ENCODE data around the gene FLAD1.

FLAD1 gene

GRCh38 chr1:154992721-154993571 lies 9.8 kb downstream of the FLAD1 start:
- DNase-seq: peak; percentile 64

GRCh38 chr1:154993572-154994268 lies 10.6 kb downstream of the FLAD1 start, which contains the start of gene LENEP:
LENEP (plus strand) TSS chr1:154993586; CDS start chr1:154993608, 22 bp downstream.
- no peak for DNase-seq

- DNase-seq: no peak
Measured at GRCh38 chr1:154994269-154994587, 11.1 kb downstream of the FLAD1 start.

DNA sequence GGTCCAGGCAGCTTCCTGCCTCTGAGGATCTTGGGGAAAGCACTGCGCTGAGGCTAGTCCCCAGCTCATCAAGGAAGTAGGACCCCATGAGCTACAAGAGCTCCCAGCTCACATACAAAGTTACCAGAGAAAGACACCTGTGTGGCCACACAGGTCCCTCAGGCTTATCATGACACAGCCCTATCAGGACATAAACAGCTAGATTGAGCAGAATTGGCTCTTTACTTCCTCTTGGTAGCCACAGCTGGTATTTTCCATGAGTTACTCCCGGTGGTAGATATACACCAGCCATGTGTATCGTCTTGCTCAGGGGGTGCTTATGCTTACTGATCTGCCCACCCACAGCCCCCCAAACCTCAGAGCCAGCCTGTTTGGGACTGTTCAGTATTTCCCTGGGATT lies 11.4 kb downstream of the FLAD1 start:
- DNase-seq: peak; percentile 52

DNA sequence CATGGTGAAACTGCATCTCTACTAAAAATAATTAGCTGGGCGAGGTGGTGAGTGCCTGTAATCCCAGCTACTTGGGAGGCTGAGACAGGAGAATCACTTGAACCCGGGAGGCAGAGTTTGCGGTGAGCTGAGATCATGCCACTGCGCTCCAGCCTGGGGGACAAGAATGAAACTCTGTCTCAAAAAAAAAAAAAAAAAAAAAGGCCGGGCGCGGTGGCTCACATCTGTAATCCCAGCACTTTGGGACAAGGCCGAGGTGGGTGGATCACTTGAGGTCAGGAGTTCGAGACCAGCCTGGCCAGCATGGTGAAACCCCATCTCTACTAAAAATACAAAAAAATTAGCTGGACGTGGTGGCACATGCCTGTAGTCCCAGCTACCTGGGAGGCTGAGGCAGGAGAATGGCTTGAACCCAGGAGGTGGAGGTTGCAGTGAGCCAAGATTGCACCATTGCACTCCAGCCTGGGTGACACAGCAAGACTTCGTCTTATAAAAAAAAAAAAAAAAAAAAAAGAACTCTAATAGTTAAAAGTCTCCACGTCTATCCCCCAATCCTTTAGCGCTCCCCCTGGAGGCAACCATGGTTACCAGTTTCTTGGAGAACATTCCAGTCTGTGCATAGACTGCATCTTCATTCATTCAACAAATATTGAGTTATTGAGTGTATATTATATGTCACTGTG lies 12.3 kb downstream of the FLAD1 start:
- peak; percentile 83 for DNase-seq

GRCh38 chr1:154996966-154997701 lies 14.0 kb downstream of the FLAD1 start:
- peak; percentile 61 for DNase-seq

DNA sequence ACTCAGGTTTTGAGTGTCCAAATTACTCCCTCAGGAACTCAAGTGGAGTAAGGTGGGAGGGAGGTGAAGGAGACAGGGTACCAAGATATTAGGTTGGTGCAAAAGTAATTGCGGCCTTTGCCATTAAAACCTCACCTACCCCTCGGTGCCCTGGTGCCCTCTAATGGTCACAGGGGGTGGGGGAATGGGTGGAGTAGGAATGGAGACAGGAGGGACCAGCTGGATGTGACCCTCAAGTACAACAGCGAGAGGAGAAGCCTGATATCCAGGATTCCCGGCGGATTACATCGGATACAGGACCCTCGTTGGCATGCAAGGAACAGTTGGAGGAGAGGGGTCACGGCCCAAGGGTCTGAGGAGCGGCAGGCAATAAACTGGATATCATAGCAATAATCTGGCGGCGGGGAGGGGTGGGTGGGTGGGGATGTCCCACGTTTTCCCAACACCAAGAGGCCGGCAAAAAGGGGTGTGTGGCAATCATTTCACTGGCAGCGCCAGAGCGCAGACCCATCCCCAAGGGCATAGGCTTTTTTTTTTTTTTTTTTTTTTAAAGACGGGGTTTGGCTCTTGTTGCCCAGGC lies 15.1 kb downstream of the FLAD1 start:
- peak; percentile 65 for DNase-seq

- DNase-seq: peak; percentile 92
Measured at GRCh38 chr1:154998818-154999570, 15.8 kb downstream of the FLAD1 start.

DNA sequence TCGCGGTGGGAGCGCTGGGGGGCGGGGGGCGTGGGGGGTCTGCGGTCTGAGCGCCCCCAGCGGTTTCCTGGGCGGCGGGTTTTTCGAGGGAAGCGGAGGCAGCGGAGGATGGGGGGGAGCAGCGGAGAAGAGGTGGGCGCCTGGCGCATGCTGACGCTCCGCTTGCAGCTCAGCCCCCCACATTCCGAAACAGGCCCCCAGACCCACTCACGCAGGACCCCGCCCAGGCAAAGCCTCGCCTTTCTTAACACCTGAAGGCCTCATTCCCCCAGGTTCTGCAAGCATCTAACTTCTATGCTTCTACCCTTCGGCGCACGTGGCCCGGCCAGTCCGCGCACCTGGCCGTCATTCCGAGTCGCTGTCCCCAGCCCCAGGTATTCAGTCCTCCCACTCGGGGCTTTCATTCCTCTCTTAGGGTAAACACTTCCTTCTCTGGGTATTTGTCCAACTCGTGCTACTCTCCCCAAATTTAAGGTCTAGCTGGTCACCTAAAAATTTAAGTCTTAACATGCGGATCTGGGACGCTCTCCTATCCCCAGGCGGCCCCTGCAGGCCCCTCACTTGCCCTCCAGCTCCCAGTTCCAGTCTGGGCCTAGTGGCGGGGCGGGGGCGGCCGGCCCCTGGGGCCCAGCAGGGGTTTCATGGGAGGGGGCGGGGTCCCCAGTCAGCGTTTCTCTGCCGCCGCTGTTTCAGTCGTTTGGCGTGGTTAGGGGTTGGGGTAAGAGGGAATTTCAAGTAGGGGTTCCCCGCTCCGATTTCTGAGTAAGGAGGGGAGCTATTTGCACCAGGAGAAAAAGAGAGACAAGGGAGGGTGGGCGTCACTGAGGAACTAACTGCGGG lies 16.6 kb downstream of the FLAD1 start:
- peak; percentile 61 for DNase-seq

- no peak for DNase-seq
Measured at GRCh38 chr1:155000411-155000725, 17.2 kb downstream of the FLAD1 start.

DNA sequence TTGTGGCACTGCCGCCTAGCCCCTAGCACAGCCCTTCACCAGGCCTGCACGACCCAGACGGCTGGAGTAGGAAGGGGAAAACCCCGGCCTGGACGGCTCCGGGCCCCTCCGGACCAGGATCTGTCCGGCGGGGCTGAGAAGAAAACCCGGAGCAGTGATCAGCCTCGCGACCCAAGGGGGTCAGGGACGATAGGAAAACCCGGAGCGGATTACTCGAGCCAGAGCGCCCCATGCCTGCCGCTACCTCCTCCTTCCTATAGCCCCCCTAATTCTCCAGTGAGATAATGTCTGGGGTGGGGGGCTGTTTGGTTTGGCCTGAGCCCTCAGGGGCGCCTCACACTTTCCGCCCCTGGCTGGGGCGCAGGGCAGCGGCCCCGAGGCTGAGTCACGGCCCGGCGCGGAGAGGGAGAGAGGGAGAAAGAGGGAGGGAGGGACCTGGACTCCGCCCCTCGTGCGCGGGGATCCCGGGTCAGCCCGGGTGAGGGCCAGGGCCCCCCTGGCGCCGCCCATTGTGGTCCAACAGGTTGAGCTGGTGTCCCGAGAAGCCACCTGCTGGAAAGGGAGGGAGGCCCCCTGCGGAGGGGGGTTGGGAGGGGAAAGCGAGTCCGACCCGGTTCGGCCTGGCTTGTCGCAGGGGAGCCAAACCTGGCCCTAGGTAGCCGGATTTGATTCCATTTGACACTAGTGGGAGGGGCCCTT lies 17.7 kb downstream of the FLAD1 start:
- peak; percentile 94 for DNase-seq

DNA sequence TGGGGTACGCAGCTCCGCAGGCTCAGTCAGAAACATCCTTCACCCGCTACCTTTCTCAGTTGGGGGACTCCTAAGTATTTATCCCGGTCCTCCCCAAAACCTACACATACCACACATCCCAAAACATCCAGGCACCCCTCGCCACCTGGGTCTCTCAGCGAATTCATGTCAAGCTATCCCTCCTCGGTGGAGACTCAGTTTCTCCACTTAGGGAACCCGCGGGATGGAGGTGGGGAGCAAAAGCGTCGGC lies 18.2 kb downstream of the FLAD1 start:
- DNase-seq: no peak

- DNase-seq: peak; percentile 100
Measured at GRCh38 chr1:155001675-155002463, 18.7 kb downstream of the FLAD1 start.

DNA sequence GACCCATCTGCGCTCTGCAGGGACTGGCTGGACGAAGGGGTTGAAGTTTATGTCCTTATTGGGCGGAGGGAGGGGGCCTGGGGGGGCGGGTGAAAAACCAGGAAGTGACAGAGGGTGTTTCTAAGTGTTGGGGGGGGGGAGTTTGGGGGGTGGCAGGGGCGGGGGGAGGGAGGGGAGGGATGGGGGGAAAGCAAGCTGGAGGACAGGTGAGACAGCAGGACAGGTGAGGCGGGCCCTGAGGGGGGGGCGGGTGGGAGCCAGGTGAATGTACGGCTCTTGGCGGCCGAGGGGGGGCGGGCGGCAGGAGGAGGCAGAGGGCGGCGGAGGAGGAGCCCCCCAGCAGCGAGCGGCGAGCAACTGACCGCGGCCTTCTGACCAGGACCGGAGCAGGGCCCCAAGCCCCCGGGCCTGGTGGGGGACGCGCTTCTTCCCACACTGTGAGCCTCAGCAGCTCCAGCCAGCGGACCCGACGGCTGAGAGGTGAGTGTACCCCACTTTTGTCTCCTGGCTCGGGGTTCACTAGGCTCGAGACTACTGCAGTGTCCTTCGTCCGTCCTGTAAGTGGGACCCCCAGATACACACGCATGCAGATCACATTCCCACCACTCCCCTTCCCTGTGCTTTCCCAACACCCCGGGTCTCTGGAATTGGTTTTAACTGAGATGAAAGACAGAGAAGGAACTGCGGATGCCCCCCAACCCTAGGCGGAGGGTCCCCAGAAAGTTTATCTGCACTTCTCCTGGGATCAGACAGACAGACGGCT lies 19.5 kb downstream of the FLAD1 start, which contains the start of gene ZBTB7B:
ZBTB7B (plus strand) TSS at position 339 of the 763 bp plus-strand sequence. CDS start 11,859 bp downstream, outside the sequence.
- peak; percentile 48 for DNase-seq

DNA sequence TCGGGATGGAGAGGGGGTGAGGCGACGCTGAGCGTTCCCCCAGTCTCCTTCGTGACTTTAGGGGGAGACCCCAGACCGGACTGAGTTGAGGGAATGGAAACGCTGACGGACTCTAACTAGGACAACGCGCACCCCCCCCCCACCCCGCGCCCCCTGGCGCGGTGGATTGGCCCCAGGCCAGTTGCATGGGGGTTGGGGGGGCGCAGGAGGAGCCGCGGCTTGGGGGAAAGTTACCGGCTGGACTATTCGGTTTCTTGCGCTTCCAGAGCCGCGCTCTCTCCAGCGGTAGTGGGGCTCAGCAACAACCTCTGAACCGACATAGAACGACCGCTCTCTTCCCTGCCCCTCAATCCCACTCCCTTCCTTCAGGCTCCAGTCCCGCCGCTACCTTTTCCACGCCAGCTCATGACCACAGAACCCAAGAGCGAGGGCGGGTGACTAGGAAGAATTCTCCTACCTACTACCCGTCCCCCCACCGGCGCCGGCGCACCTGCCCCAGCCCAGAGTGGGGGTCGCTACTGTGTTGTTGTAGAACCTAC lies 20.2 kb downstream of the FLAD1 start:
- DNase-seq: peak; percentile 49

- peak; percentile 41 for DNase-seq
Measured at GRCh38 chr1:155003766-155004351, 20.7 kb downstream of the FLAD1 start.

GRCh38 chr1:155004352-155005075 lies 21.4 kb downstream of the FLAD1 start:
- DNase-seq: no peak

Data from hematopoietic multipotent progenitor cell treated with erythropoietin and hydrocortisone succinate and interleukin-3 and kit ligand, for 4 days (in vitro differentiated cells).